ENCODE measurements around the gene RRAS2. TPM values are rescaled to one million over a fixed set of nuclear protein-coding genes. Genes with fewer than 3 reads are reported as not detected.
"Not testable (repeated sequence)": the region's sequence is repeated elsewhere in the genome, so short reads cannot be mapped to it uniquely, and the experiment has no call there.

Gene RRAS2
- total RNA-seq (25.3 TPM), polyA plus RNA-seq (30.4 TPM)
- long read RNA-seq, donor 1, partial matches to known transcripts, result 0 of 1 reads
- long read RNA-seq, donor 1, other reads (novel, unspliced or antisense), result 0 of 1 reads
- long read RNA-seq, donor 2, result 0 reads
- long read RNA-seq, donor 3, transcript RRAS2-201 (6 exons, 1,516 nt), result major isoform, 12 of 13 reads
- long read RNA-seq, donor 3, partial matches to known transcripts, result 0 of 13 reads
- long read RNA-seq, donor 3, other reads (novel, unspliced or antisense), result 0 of 13 reads
- long read RNA-seq, donor 4, transcript RRAS2-201 (6 exons, 1,516 nt), result major isoform, 10 of 10 reads
- long read RNA-seq, donor 4, partial matches to known transcripts, result 0 of 10 reads
- long read RNA-seq, donor 4, other reads (novel, unspliced or antisense), result 0 of 10 reads
- long read RNA-seq, donor 5, partial matches to known transcripts, result 0 of 4 reads
- long read RNA-seq, donor 5, other reads (novel, unspliced or antisense), result 0 of 4 reads
- long read RNA-seq, donor 6, partial matches to known transcripts, result 0 of 2 reads
- long read RNA-seq, donor 6, other reads (novel, unspliced or antisense), result 0 of 2 reads
- long read RNA-seq, donor 7, transcript RRAS2-201 (6 exons, 1,516 nt), result major isoform, 8 of 9 reads
- long read RNA-seq, donor 7, partial matches to known transcripts, result 0 of 9 reads
- long read RNA-seq, donor 7, other reads (novel, unspliced or antisense), result 0 of 9 reads
- long read RNA-seq, donor 8, partial matches to known transcripts, result 0 of 2 reads
- long read RNA-seq, donor 8, other reads (novel, unspliced or antisense), result 0 of 2 reads
- long read RNA-seq, donor 9, partial matches to known transcripts, result 0 of 2 reads
- long read RNA-seq, donor 9, other reads (novel, unspliced or antisense), result 0 of 2 reads
- long read RNA-seq, donor 10, transcript RRAS2-201 (6 exons, 1,516 nt), result major isoform, 7 of 7 reads
- long read RNA-seq, donor 10, partial matches to known transcripts, result 0 of 7 reads
- long read RNA-seq, donor 10, other reads (novel, unspliced or antisense), result 0 of 7 reads

DNA sequence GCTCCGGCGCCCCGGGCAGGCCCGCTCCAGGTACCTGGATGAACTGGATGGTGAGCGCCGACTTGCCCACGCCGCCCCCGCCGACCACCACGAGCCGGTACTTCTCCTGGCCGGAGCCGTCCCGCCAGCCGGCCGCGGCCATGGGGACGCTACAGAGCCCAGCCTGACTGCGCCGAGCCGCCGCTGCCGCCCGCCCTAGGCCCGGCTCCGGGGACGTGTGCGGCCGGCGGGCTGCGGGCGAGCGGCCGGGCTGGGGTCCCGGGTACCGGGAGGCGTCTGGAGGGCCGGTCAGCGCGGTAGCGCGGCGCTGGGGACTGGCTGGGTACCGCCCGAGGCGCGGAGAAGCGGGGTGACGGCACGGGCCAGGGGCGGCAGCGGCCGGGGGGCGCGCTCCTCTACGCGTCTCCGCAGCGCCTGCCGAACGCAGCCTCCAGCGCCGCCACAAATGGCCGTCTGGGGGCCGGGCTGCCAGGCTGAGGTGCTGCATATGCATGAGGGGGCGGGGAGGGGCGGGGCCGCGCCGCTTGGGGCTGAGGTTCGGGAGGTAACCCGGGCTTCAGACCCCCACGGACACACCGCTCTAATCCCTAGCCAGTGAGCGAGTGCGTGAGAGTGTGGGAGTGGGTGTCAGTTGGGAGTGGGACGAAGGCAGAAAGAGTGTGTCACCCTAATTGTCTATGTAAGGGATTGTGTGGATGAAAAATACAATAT, at the start of gene RRAS2:
TSS of gene RRAS2 (minus strand) at position 455 of the 711 bp plus-strand sequence. CDS start at position 142, 313 bp downstream.
- Histone ChIP-seq H3K36me3 (ENCODE audit: control insufficient read depth in 2 of 2, insufficient read depth in 2 of 2, low read length in 1 of 2) (no peaks in the 10 kb centered on the region), H3K27ac (ENCODE audit: low read depth in 1 of 2, low read length in 1 of 2) (peak within 1 kb of the TSS; percentile 60 to 77), H3K4me3 (ENCODE audit: low read length in 2 of 2) (peak within 1 kb of the TSS; percentile 66 to 98), H3K9me3 (ENCODE audit: control insufficient read depth in 2 of 2, insufficient read depth in 1 of 2, low read length in 1 of 2) (no peaks in the 10 kb centered on the region), H3K27me3 (ENCODE audit: control insufficient read depth in 2 of 2, insufficient read depth in 1 of 2, low read length in 1 of 2) (peaks cover 0 to 2% of the 10 kb centered on the region in 2 donors), H3K4me1 (ENCODE audit: control insufficient read depth in 2 of 2, insufficient read depth in 2 of 2, low read length in 2 of 2) (peaks cover 3 to 4% of the 10 kb centered on the region in 2 donors)
- peak in 7 of 9 donors; percentile 64 to 88 (median 75) for DNase-seq (ENCODE audit: low read depth in 6 of 9, low spot score in 9 of 9)
- WGBS, result under 1% methylated on average over 78 of the region's 78 CpGs

DNA sequence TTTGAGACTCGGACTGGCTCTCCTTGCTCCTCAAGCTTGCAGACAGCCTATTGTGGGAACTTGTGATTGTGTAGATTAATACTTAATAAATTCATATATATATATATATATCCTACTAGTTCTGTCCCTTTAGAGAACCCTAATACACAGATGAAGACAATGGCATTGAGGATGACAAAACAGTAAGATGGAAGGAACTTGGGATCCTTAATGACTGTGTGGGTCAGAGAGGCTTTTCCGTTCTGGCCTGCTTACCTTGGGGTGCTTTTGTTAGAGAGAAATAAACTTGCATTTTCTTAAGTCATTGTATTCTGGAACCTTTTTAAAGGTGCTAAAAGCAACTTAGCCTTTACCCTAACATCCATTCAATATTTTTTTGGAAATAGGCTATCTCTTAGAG, 49.6 kb upstream of the RRAS2 start:
- WGBS, result 97% methylated on average over 2 of the region's 2 CpGs

DNA sequence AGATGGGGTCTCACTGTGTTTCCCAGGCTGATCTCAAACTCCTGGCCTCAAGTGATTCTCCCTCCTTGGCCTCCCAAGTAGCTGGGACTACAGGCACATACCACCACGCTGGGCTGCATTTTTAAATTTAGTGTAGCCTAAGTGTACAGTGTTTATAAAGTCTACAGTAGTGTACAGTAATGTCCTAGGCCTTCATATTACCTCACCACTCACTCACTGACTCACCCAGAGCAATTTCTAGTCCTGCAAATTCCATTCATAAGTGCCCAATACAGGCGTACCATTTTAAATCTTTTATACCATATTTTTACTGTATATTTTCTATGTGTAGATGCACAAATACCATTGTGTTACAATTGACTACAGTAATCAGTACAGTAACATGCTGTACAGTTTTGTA, 47.1 kb upstream of the RRAS2 start:
- H3K4me1 ChIP-seq (ENCODE audit: control insufficient read depth in 2 of 2, insufficient read depth in 2 of 2, low read length in 2 of 2); H3K36me3 ChIP-seq (ENCODE audit: control insufficient read depth in 2 of 2, insufficient read depth in 2 of 2, low read length in 1 of 2); DNase-seq (ENCODE audit: low read depth in 6 of 9, low spot score in 9 of 9); H3K4me3 ChIP-seq (ENCODE audit: low read length in 2 of 2); H3K27ac ChIP-seq (ENCODE audit: low read depth in 1 of 2, low read length in 1 of 2); H3K9me3 ChIP-seq (ENCODE audit: control insufficient read depth in 2 of 2, insufficient read depth in 1 of 2, low read length in 1 of 2); H3K27me3 ChIP-seq (ENCODE audit: control insufficient read depth in 2 of 2, insufficient read depth in 1 of 2, low read length in 1 of 2): not testable (repeated sequence)
- WGBS, result 97% methylated on average over 2 of the region's 2 CpGs

More for the DNA sequence above, 49.6 kb upstream of the RRAS2 start:
- Histone ChIP-seq H3K27me3 (ENCODE audit: control insufficient read depth in 2 of 2, insufficient read depth in 1 of 2, low read length in 1 of 2) (no peaks in the 10 kb centered on the region), H3K36me3 (ENCODE audit: control insufficient read depth in 2 of 2, insufficient read depth in 2 of 2, low read length in 1 of 2) (no peaks in the 10 kb centered on the region), H3K9me3 (ENCODE audit: control insufficient read depth in 2 of 2, insufficient read depth in 1 of 2, low read length in 1 of 2) (no peaks in the 10 kb centered on the region), H3K27ac (ENCODE audit: low read depth in 1 of 2, low read length in 1 of 2) (no peak overlapping the region), H3K4me3 (ENCODE audit: low read length in 2 of 2) (no peak overlapping the region), H3K4me1 (ENCODE audit: control insufficient read depth in 2 of 2, insufficient read depth in 2 of 2, low read length in 2 of 2) (peaks cover 5 to 10% of the 10 kb centered on the region in 2 donors)
- DNase-seq (ENCODE audit: low read depth in 6 of 9, low spot score in 9 of 9), result no peak

DNA sequence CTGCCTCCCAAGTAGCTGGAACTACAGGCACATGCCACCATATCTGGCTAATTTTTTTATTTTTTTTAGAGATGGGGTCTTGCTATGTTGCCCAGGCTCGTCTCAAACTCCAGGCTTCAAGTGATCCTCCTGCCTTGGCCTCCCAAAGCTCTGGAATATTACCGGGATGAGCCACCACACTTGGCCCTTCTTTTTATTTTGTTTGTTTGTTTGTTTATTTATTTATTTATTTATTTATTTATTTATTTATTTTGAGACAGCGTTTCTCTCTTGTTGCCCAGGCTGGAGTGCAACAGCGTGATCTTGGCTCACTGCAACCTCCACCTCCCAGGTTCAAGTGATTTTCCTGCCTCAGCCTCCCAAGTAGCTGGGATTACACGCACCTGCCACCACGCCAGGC, 44.5 kb upstream of the RRAS2 start:
- not testable (repeated sequence) for H3K36me3 ChIP-seq (ENCODE audit: control insufficient read depth in 2 of 2, insufficient read depth in 2 of 2, low read length in 1 of 2); H3K27me3 ChIP-seq (ENCODE audit: control insufficient read depth in 2 of 2, insufficient read depth in 1 of 2, low read length in 1 of 2); H3K27ac ChIP-seq (ENCODE audit: low read depth in 1 of 2, low read length in 1 of 2); H3K4me3 ChIP-seq (ENCODE audit: low read length in 2 of 2); H3K9me3 ChIP-seq (ENCODE audit: control insufficient read depth in 2 of 2, insufficient read depth in 1 of 2, low read length in 1 of 2); DNase-seq (ENCODE audit: low read depth in 6 of 9, low spot score in 9 of 9); H3K4me1 ChIP-seq (ENCODE audit: control insufficient read depth in 2 of 2, insufficient read depth in 2 of 2, low read length in 2 of 2)
- WGBS, result 98% methylated on average over 6 of the region's 6 CpGs

DNA sequence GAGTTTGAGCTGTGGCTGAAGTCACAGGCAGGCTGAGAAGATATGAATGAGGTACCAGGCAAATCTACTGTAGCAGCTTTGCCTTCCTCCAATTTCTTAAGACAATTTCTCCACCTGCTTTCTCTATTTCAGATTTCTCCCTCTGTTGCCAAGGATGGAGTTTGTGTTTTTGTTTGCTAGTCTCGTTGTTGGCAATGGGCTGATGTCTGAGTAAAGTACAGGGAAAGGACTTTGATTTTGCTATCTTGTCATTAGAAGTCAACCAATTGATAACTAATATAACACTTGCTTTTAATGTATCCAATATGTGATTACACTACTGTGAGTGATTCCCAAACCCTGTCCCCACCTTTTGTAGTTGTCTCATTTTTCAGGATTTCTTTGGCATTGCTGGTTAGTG, 40.1 kb upstream of the RRAS2 start:
- H3K4me1 ChIP-seq (ENCODE audit: control insufficient read depth in 2 of 2, insufficient read depth in 2 of 2, low read length in 2 of 2), result no peaks in the 10 kb centered on the region
- no peaks in the 10 kb centered on the region for H3K27me3 ChIP-seq (ENCODE audit: control insufficient read depth in 2 of 2, insufficient read depth in 1 of 2, low read length in 1 of 2)
- H3K9me3 ChIP-seq (ENCODE audit: control insufficient read depth in 2 of 2, insufficient read depth in 1 of 2, low read length in 1 of 2), result no peaks in the 10 kb centered on the region
- 85% methylated on average over 1 of the region's 1 CpG for WGBS
- H3K36me3 ChIP-seq (ENCODE audit: control insufficient read depth in 2 of 2, insufficient read depth in 2 of 2, low read length in 1 of 2), result no peaks in the 10 kb centered on the region
- no peak for DNase-seq (ENCODE audit: low read depth in 6 of 9, low spot score in 9 of 9)
- H3K4me3 ChIP-seq (ENCODE audit: low read length in 2 of 2), result no peak overlapping the region
- no peak overlapping the region for H3K27ac ChIP-seq (ENCODE audit: low read depth in 1 of 2, low read length in 1 of 2)

DNA sequence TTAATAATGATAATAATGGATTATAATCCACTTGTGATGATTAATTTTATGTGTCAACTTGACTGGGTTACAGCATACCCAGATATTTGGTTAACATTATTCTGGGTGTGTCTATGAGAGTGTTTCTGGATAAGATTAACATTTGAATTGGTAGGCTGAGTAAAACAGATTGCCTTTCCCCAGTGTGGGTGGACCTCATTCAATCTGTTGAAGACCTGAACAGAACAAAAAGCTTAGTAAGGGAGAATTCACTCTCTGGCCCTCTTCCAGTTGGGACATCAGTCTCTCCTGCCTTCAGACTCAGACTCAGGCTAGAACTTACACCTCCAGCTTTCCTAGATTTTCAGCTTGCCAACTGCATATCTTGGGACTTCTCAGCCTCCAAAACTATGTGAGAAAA, 37.3 kb upstream of the RRAS2 start:
- Histone ChIP-seq H3K36me3 (ENCODE audit: control insufficient read depth in 2 of 2, insufficient read depth in 2 of 2, low read length in 1 of 2) (no peaks in the 10 kb centered on the region), H3K4me3 (ENCODE audit: low read length in 2 of 2) (no peak overlapping the region), H3K4me1 (ENCODE audit: control insufficient read depth in 2 of 2, insufficient read depth in 2 of 2, low read length in 2 of 2) (peaks cover 0 to 3% of the 10 kb centered on the region in 2 donors), H3K27me3 (ENCODE audit: control insufficient read depth in 2 of 2, insufficient read depth in 1 of 2, low read length in 1 of 2) (no peaks in the 10 kb centered on the region), H3K9me3 (ENCODE audit: control insufficient read depth in 2 of 2, insufficient read depth in 1 of 2, low read length in 1 of 2) (no peaks in the 10 kb centered on the region), H3K27ac (ENCODE audit: low read depth in 1 of 2, low read length in 1 of 2) (no peak overlapping the region)
- no peak for DNase-seq (ENCODE audit: low read depth in 6 of 9, low spot score in 9 of 9)

DNA sequence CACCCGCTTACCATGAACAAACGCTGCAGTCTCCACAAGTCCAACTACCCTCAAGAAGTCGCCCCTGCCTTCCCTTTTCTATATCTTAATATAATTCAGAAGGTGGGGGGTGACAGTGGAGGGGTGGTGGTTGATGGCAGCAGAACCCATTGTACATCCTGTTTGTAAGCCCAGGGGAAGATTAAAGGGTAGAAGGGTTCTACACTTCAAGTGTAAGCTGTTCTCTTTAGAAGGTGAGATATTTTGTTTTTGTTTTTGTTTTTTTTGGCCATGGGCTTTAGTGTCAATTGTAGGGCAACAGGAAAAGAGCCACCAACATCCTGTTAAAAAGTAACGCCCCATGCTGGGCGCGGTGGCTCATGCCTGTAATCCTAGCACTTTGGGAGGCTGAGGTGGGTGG, 34.9 kb upstream of the RRAS2 start:
- 95% methylated on average over 6 of the region's 6 CpGs for WGBS
- no peaks in the 10 kb centered on the region for H3K27me3 ChIP-seq (ENCODE audit: control insufficient read depth in 2 of 2, insufficient read depth in 1 of 2, low read length in 1 of 2)
- no peaks in the 10 kb centered on the region for H3K9me3 ChIP-seq (ENCODE audit: control insufficient read depth in 2 of 2, insufficient read depth in 1 of 2, low read length in 1 of 2)
- H3K36me3 ChIP-seq (ENCODE audit: control insufficient read depth in 2 of 2, insufficient read depth in 2 of 2, low read length in 1 of 2), result no peaks in the 10 kb centered on the region
- no peak for DNase-seq (ENCODE audit: low read depth in 6 of 9, low spot score in 9 of 9)
- H3K4me3 ChIP-seq (ENCODE audit: low read length in 2 of 2), result no peak overlapping the region
- no peak overlapping the region for H3K27ac ChIP-seq (ENCODE audit: low read depth in 1 of 2, low read length in 1 of 2)
- peaks cover 0 to 3% of the 10 kb centered on the region in 2 donors for H3K4me1 ChIP-seq (ENCODE audit: control insufficient read depth in 2 of 2, insufficient read depth in 2 of 2, low read length in 2 of 2)

DNA sequence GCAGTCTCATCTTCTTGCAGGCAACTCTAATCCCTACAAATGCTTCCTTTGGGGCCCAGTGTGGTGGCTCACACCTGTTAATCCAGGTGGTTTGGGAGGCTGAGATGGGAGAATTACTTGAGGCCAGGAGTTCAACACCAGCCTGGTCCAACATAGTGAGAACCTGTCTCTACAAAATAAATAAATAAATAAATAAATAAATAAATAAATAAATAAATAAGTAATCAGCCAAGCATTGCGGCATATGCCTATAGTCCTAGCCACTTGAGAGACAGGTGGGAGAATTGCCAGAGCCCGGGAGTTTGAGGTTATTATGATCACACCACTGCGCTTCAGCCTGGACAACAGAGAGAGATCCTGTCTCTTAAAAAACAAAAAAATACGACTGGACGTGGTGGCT, 34.1 kb upstream of the RRAS2 start:
- Histone ChIP-seq H3K36me3 (ENCODE audit: control insufficient read depth in 2 of 2, insufficient read depth in 2 of 2, low read length in 1 of 2) (no peaks in the 10 kb centered on the region), H3K27ac (ENCODE audit: low read depth in 1 of 2, low read length in 1 of 2) (no peak overlapping the region)
- no peak for DNase-seq (ENCODE audit: low read depth in 6 of 9, low spot score in 9 of 9)

More for the DNA sequence above, 34.1 kb upstream of the RRAS2 start:
- peaks cover 0 to 3% of the 10 kb centered on the region in 2 donors for H3K4me1 ChIP-seq (ENCODE audit: control insufficient read depth in 2 of 2, insufficient read depth in 2 of 2, low read length in 2 of 2)
- H3K4me3 ChIP-seq (ENCODE audit: low read length in 2 of 2), result no peak overlapping the region
- 97% methylated on average over 5 of the region's 5 CpGs for WGBS
- no peaks in the 10 kb centered on the region for H3K9me3 ChIP-seq (ENCODE audit: control insufficient read depth in 2 of 2, insufficient read depth in 1 of 2, low read length in 1 of 2)
- no peaks in the 10 kb centered on the region for H3K27me3 ChIP-seq (ENCODE audit: control insufficient read depth in 2 of 2, insufficient read depth in 1 of 2, low read length in 1 of 2)

Measured in thymus (tissue), 14 donors.